H1 (cell line): Measurements from ENCODE around the gene RETSAT. TPM values are rescaled to one million over a fixed set of nuclear protein-coding genes. Genes with fewer than 3 reads are reported as not detected.

Experiments
- CTCF ChIA-PET: fragments of 300-600 bp; sonication (Branson Sonifier 250); formaldehyde crosslinking; loops from one replicate; lab custom pipeline; 2021; ENCODE audit not compliant: partially characterized antibody; lab: Charles Lee
- POLR2A ChIA-PET: fragments of 300-600 bp; sonication (Branson Sonifier 250); formaldehyde crosslinking; loops from one replicate; lab custom pipeline; 2021; ENCODE audit warnings: inconsistent platforms; ENCODE audit not compliant: partially characterized antibody; lab: Charles Lee
- DNase-seq, 2 experiments: peaks; one replicate each; pipeline versions ENCODE4 v3.0.0 to v3.0.0-alpha.2; 2010 to 2022; ENCODE audit warnings: low spot score in 2 of 2, low read depth in 1 of 2, mixed read lengths in 1 of 2
- FAIRE-seq: peaks from 2 replicates; lab custom pipeline; 2011; peaks lifted over from hg19 to GRCh38; lab: Jason Lieb, UNC
- H2AFZ ChIP-seq: 2 replicates; pipeline ENCODE4 v1.8.1; 2012; ENCODE audit warnings: low read length, inconsistent platforms
- H2AK5ac ChIP-seq: 2 replicates; pipeline ENCODE4 v1.6.1; 2013; ENCODE audit warnings: low read depth, low read length
- H2BK120ac ChIP-seq: replicated peaks from 2 replicates; pipeline ENCODE3; 2013; ENCODE audit warnings: low read depth, low read length, inconsistent platforms
- H2BK12ac ChIP-seq: 2 replicates; pipeline ENCODE4 v1.6.1; 2013; ENCODE audit warnings: low read depth, low read length
- H2BK15ac ChIP-seq: 2 replicates; pipeline ENCODE4 v1.6.1; 2013; ENCODE audit warnings: low read length
- H2BK20ac ChIP-seq: 2 replicates; pipeline ENCODE4 v1.6.1; 2013; ENCODE audit warnings: low read length
- H2BK5ac ChIP-seq: 2 replicates; pipeline ENCODE4 v1.6.1; 2013; ENCODE audit warnings: low read depth, low read length
- H3K14ac ChIP-seq: 2 replicates; pipeline ENCODE4 v1.6.1; 2013; ENCODE audit warnings: inconsistent platforms; ENCODE audit not compliant: insufficient read length
- H3K18ac ChIP-seq: 2 replicates; pipeline ENCODE4 v1.6.1; 2013; ENCODE audit warnings: low read length; ENCODE audit errors: extremely low read depth
- H3K23ac ChIP-seq: 2 replicates; pipeline ENCODE4 v1.6.1; 2013; ENCODE audit warnings: inconsistent platforms; ENCODE audit not compliant: insufficient read length
- H3K23me2 ChIP-seq: 2 replicates; pipeline ENCODE4 v1.6.1; 2013; ENCODE audit warnings: low read depth, low read length
- H3K27ac ChIP-seq: 2 replicates; pipeline ENCODE4 v1.6.1; 2011; ENCODE audit warnings: low read depth, low read length, inconsistent platforms
- H3K27me3 ChIP-seq, 4 experiments: replicated peaks in 1 of 4; 1 replicate in 1 of 4; 2 replicates in 3 of 4; pipeline versions ENCODE4 v1.6.1 to v1.8.1; 2011 to 2013; ENCODE audit warnings: low read length in 3 of 4, mild to moderate bottlenecking in 3 of 4, inconsistent platforms in 2 of 4, mixed read lengths in 2 of 4, moderate library complexity in 1 of 4; ENCODE audit not compliant: control insufficient read depth in 3 of 4, insufficient read depth in 3 of 4; ENCODE audit errors: extremely low read depth in 1 of 4
- H3K36me3 ChIP-seq, 4 experiments: 2 replicates each; pipeline versions ENCODE4 v1.6.1 to v1.8.1; 2011 to 2013; ENCODE audit warnings: mild to moderate bottlenecking in 4 of 4, low read length in 3 of 4, moderate library complexity in 2 of 4, control low read depth in 1 of 4, inconsistent platforms in 1 of 4; ENCODE audit not compliant: insufficient read depth in 4 of 4, control insufficient read depth in 2 of 4
- H3K4ac ChIP-seq: replicated peaks from 2 replicates; pipeline ENCODE3; 2013; ENCODE audit warnings: low read length, low read depth, mixed read lengths, inconsistent platforms; ENCODE audit not compliant: insufficient read length
- H3K4me1 ChIP-seq, 4 experiments: replicated peaks in 1 of 4; 1 replicate in 1 of 4; 2 replicates in 3 of 4; pipeline versions ENCODE4 v1.6.1 to v1.8.1; 2011 to 2013; ENCODE audit warnings: low read length in 3 of 4, inconsistent platforms in 2 of 4, mixed read lengths in 1 of 4; ENCODE audit not compliant: insufficient read depth in 4 of 4, control insufficient read depth in 3 of 4
- H3K4me2 ChIP-seq, 2 experiments: 2 replicates each; pipeline versions ENCODE4 v1.6.1 to v1.8.1; 2011 to 2013; ENCODE audit warnings: low read depth in 2 of 2, low read length in 2 of 2, control low read depth in 1 of 2, inconsistent platforms in 1 of 2, mild to moderate bottlenecking in 1 of 2; ENCODE audit not compliant: insufficient read depth in 1 of 2
- H3K4me3 ChIP-seq, 4 experiments: fragments of 200-600, 300-600 bp in 1 of 4; sonication (generic), shearing (Covaris generic), sonication (Bioruptor Twin) in 1 of 4; 2 replicates each; pipeline versions ENCODE4 v1.5.1 to v1.8.1; 2011 to 2016; ENCODE audit warnings: low read length in 4 of 4, low read depth in 3 of 4, control low read depth in 2 of 4, inconsistent platforms in 2 of 4, mild to moderate bottlenecking in 2 of 4, mixed read lengths in 1 of 4, moderate library complexity in 1 of 4; ENCODE audit not compliant: insufficient read depth in 2 of 4; ENCODE audit errors: extremely low read depth in 1 of 4
- H3K56ac ChIP-seq: replicated peaks from 2 replicates; pipeline ENCODE3; 2013; ENCODE audit warnings: low read depth, mild to moderate bottlenecking, mixed read lengths, low read length, inconsistent platforms; ENCODE audit not compliant: insufficient read length
- H3K79me1 ChIP-seq: 2 replicates; pipeline ENCODE4 v1.6.1; 2013; ENCODE audit warnings: low read depth, low read length, control low read depth
- H3K79me2 ChIP-seq, 2 experiments: 2 replicates each; pipeline versions ENCODE4 v1.6.1 to v1.8.1; 2012 to 2013; ENCODE audit warnings: low read length in 2 of 2, mild to moderate bottlenecking in 2 of 2, inconsistent platforms in 1 of 2; ENCODE audit not compliant: insufficient read depth in 2 of 2, control insufficient read depth in 1 of 2
- H3K9ac ChIP-seq, 4 experiments: replicated peaks in 1 of 4; 1 replicate in 1 of 4; 2 replicates in 3 of 4; pipeline versions ENCODE4 v1.6.1 to v1.8.1; 2011 to 2013; ENCODE audit warnings: low read depth in 3 of 4, low read length in 3 of 4, control low read depth in 2 of 4, mild to moderate bottlenecking in 2 of 4, moderate library complexity in 2 of 4, inconsistent platforms in 1 of 4; ENCODE audit errors: extremely low read depth in 1 of 4
- H3K9me3 ChIP-seq, 2 experiments: 2 replicates each; pipeline versions ENCODE4 v1.6.1 to v1.8.1; 2012 to 2013; ENCODE audit warnings: mild to moderate bottlenecking in 2 of 2, moderate library complexity in 2 of 2, control low read depth in 1 of 2, inconsistent platforms in 1 of 2, low read depth in 1 of 2, low read length in 1 of 2, mixed read lengths in 1 of 2; ENCODE audit not compliant: insufficient read depth in 2 of 2
- H4K20me1 ChIP-seq, 2 experiments: replicated peaks in 1 of 2; 2 replicates each; pipeline versions ENCODE3 to v1.8.1; 2011 to 2013; ENCODE audit warnings: inconsistent platforms in 2 of 2, low read length in 2 of 2, mild to moderate bottlenecking in 1 of 2; ENCODE audit not compliant: insufficient read depth in 2 of 2, control insufficient read depth in 1 of 2
- H4K5ac ChIP-seq: 2 replicates; pipeline ENCODE4 v1.6.1; 2013; ENCODE audit warnings: low read length, low read depth, mixed read lengths, inconsistent platforms; ENCODE audit not compliant: insufficient read length
- H4K8ac ChIP-seq: 2 replicates; pipeline ENCODE4 v1.8.0; 2013; ENCODE audit warnings: mild to moderate bottlenecking, moderate library complexity, low read length, inconsistent platforms; ENCODE audit not compliant: insufficient read depth; ENCODE audit errors: extremely low read depth
- H4K91ac ChIP-seq: replicated peaks from 2 replicates; pipeline ENCODE3; 2013; ENCODE audit warnings: low read length, mixed read lengths, inconsistent platforms; ENCODE audit not compliant: insufficient read length
- CTCF ChIP-seq, 3 experiments: IDR thresholded peaks; 1 replicate in 2 of 3; 2 replicates in 1 of 3; pipeline versions ENCODE4 v1.5.1 to v1.6.1; 2011; ENCODE audit warnings: low read length in 3 of 3, mild to moderate bottlenecking in 3 of 3, inconsistent platforms in 2 of 3, low read depth in 1 of 3, moderate library complexity in 1 of 3; ENCODE audit not compliant: insufficient read depth in 1 of 3; ENCODE audit errors: control extremely low read depth in 1 of 3
- NRF1 ChIP-seq: IDR thresholded peaks from 2 replicates; pipeline ENCODE4 v1.6.1; 2011; ENCODE audit warnings: mild to moderate bottlenecking, low read depth, low read length, improper control_type of control experiment
- RAD21 ChIP-seq, 2 experiments: IDR thresholded peaks in 1 of 2; conservative IDR thresholded peaks in 1 of 2; 2 replicates each; pipeline ENCODE4 v1.6.1; 2011; ENCODE audit warnings: low read depth in 2 of 2, low read length in 2 of 2, improper control_type of control experiment in 1 of 2, inconsistent platforms in 1 of 2, mild to moderate bottlenecking in 1 of 2, moderate library complexity in 1 of 2
- TAF7 ChIP-seq: optimal IDR thresholded peaks from 2 replicates; pipeline ENCODE3; 2011; ENCODE audit warnings: low read depth, mild to moderate bottlenecking, inconsistent platforms, low read length, moderate library complexity, borderline replicate concordance
- WGBS, 2 experiments: shearing (Covaris generic) in 1 of 2; methylation state at CpG; one replicate each; pipeline versions ENCODE4 v1.1.6 to v1.1.7; 2013 to 2015; ENCODE audit warnings: low lambda C conversion rate in 2 of 2, mixed read lengths in 2 of 2, inconsistent platforms in 1 of 2, low coverage in 1 of 2, missing lambda C conversion rate in 1 of 2; ENCODE audit not compliant: insufficient replicate concordance in 2 of 2, insufficient coverage in 1 of 2, insufficient read length in 1 of 2; ENCODE audit errors: extremely low coverage in 1 of 2, missing lambda C conversion rate in 1 of 2; 5-methylcytosine and 5-hydroxymethylcytosine counted together
- polyA plus RNA-seq, 7 experiments: library from polyadenylated mRNA; depleted of rRNA in 3 of 7; stranded (reverse) in 5 of 7; unstranded in 2 of 7; fragments of >200 nt in 5 of 7; fragments of 200-250 nt in 2 of 7; gene quantifications; 1 replicate in 5 of 7; 2 replicates in 1 of 7; 4 replicates in 1 of 7; pipeline versions ENCODE4 v1.2.1 to v1.2.3, GENCODE V29; 2011 to 2013; ENCODE audit warnings: missing spikeins in 2 of 7, mixed read lengths in 2 of 7
- total RNA-seq: library from RNA; stranded (reverse); fragmentation: NEBNext Ultra II Directional; extraction: Animal tissue kit (Norgen Biotek cat#: 25700); gene quantifications from 2 replicates; pipeline ENCODE4 v1.2.1, GENCODE V29; 2021

The RETSAT gene
- total and polyA plus RNA-seq, 2 of the 8 experiments (the other 6 are each of a cell fraction or from before 2014, with no cell fraction given): 15.8 to 16.7 TPM

- Histone ChIP-seq H3K79me2 (no peaks in the 10 kb centered on the region), H4K20me1 (no peaks in the 10 kb centered on the region), H2BK5ac (no peak overlapping the region), H3K4me3 (peak overlapping the region; percentile 75 to 96 (median 90)), H4K91ac (peak overlapping the region; percentile 57), H3K27ac (no peak overlapping the region), H3K27me3 (no peaks in the 10 kb centered on the region), H3K9ac (no peak overlapping the region; a peak in 3 of 7 replicates), H2AFZ (peak overlapping the region; percentile 14; the same call in 1 of the 2 replicates), H3K4ac (no peak overlapping the region), H2BK15ac (peak overlapping the region; percentile 6; the same call in 1 of the 2 replicates), H2BK12ac (no peak overlapping the region), H3K4me1 (peaks cover 0 to 3% (median 1%) of the 10 kb centered on the region in 4 experiments; a peak in 2 of 7 replicates), H3K9me3 (no peaks in the 10 kb centered on the region), H2BK20ac (no peak overlapping the region), H3K36me3 (peaks cover 0 to 15% (median 0%) of the 10 kb centered on the region in 4 experiments; a peak in 2 of 8 replicates), H4K5ac (no peak overlapping the region), H2AK5ac (no peak overlapping the region), H3K23ac (no peak overlapping the region), H3K14ac (no peak overlapping the region), H2BK120ac (no peak overlapping the region), H4K8ac (no peak overlapping the region), H3K23me2 (peaks cover 8% of the 10 kb centered on the region), H3K56ac (no peak overlapping the region), H3K18ac (no peak overlapping the region), H3K79me1 (no peaks in the 10 kb centered on the region), H3K4me2 (peak overlapping the region; percentile 85 to 96)
- DNase-seq (no peak), FAIRE-seq (no peak)
- CTCF ChIA-PET: interaction anchor here (1.0 to 2.2 kb wide), 4 partner anchors 9 to 197 kb away, joined by 3 to 7 read pairs (median 4); no protein-coding TSS in a partner anchor
- POLR2A ChIA-PET: interaction anchor here (1.0 to 4.5 kb wide), 17 partner anchors 8 to 199 kb away, joined by 3 to 23 read pairs (median 5); partner anchors contain the start of genes MAT2A and TGOLN2
- 70% methylated on average over 16 of the region's 16 CpGs; no CpG with 5 or more reads in 1 of the 2 experiments for WGBS, 2 experiments
- no peak for TF ChIP-seq TAF7
- no peak for TF ChIP-seq NRF1
- no peak for TF ChIP-seq CTCF (IDR thresholded peaks at IDR 0.05; ENCODE audit: control extremely low read depth in 1 of 3, insufficient read depth in 1 of 3, low read depth in 1 of 3, low read length in 3 of 3)
- no peak for TF ChIP-seq RAD21 (IDR thresholded peaks at IDR 0.05 in 1 of 2, conservative IDR thresholded peaks at IDR 0.05 in 1 of 2; ENCODE audit: low read depth in 2 of 2, low read length in 2 of 2)
Measured at GRCh38 chr2:85353876-85354285, 447 bp downstream of the RETSAT start.
